GM12875 (cell line): ENCODE results near the gene EXOC6B.

Experiments used
- H3K4me3 ChIP-seq: one replicate; pipeline ENCODE4 v1.5.1; 2011; ENCODE audit warnings: low read depth, low read length, control low read depth
- TF ChIP-seq, protein P1 (sequence below): IDR thresholded peaks from 2 replicates; pipeline ENCODE4 v1.5.1; 2011; ENCODE audit warnings: low read depth, mild to moderate bottlenecking, control low read depth, inconsistent platforms, low read length, moderate library complexity, borderline replicate concordance; ENCODE audit not compliant: insufficient read depth

Gene EXOC6B

GRCh38 chr2:72841462-72842125 lies 15.8 kb upstream of the EXOC6B start:
- TF ChIP-seq, protein P1, sequence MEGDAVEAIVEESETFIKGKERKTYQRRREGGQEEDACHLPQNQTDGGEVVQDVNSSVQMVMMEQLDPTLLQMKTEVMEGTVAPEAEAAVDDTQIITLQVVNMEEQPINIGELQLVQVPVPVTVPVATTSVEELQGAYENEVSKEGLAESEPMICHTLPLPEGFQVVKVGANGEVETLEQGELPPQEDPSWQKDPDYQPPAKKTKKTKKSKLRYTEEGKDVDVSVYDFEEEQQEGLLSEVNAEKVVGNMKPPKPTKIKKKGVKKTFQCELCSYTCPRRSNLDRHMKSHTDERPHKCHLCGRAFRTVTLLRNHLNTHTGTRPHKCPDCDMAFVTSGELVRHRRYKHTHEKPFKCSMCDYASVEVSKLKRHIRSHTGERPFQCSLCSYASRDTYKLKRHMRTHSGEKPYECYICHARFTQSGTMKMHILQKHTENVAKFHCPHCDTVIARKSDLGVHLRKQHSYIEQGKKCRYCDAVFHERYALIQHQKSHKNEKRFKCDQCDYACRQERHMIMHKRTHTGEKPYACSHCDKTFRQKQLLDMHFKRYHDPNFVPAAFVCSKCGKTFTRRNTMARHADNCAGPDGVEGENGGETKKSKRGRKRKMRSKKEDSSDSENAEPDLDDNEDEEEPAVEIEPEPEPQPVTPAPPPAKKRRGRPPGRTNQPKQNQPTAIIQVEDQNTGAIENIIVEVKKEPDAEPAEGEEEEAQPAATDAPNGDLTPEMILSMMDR = no peak
- no peak overlapping the region for H3K4me3 ChIP-seq

DNA sequence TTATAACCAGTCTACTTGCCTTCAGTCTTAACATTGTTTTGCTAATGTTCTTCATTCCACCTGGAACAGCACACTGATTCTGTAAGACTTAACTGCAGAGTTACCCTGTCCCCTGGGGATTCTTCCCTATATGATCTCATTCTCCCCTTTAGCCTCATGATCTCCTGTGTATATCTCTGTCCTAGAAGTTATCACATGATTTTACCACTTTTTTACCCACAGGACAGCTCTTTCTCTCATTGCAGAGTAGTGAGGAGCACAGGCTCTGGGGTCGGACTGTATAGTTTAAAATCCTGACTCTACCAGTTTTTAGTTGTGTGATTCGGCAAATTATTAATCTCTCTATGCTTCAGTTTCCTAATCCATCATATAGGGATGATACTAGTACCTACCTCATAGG lies 14.2 kb upstream of the EXOC6B start:
- H3K4me3 ChIP-seq = no peak overlapping the region
- TF ChIP-seq, protein P1 = no peak

DNA sequence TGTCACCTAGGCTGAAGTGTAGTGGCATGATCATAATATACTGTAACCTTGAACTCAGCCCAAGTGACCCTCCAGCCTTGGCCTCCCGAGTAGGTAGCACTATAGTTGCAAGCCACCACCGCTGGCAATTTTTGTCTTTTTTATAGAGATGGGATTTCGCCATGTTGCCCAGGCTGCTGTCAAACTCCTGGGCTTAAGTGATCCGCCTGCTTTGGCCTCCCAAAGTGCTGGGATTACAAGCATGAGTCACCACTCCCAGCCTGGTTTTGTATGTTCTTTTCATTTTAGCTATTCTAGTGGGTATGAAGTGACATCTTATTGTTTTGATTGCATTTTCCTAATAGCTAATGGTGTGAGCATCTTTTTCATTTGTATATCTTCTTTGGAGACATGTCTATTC lies 11.3 kb upstream of the EXOC6B start:
- TF ChIP-seq, protein P1 = no peak
- no peak overlapping the region for H3K4me3 ChIP-seq

- TF ChIP-seq, protein P1 = no peak
- no peak overlapping the region for H3K4me3 ChIP-seq
These were observed 9.6 kb upstream of the EXOC6B start for GRCh38 chr2:72835403-72835802.

DNA sequence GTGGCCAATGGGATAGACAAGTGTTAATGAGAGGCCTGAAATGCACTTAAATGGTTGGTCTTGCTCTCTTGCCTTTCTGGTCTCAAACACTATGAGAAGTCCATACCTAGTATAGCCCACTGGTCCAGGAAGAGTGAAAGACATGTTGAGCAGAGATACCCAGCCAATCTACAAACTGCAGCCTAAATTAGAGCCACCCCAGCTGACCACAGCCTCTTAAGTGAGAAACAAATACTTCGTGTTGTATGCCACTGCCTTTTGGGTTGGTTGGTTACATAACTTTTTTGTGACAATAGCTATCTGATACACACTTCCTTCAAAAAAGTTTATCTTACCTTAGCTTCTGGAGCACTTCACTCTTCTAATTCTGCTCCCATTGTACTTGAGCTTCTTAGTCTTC lies 8.8 kb upstream of the EXOC6B start:
- H3K4me3 ChIP-seq = no peak overlapping the region

DNA sequence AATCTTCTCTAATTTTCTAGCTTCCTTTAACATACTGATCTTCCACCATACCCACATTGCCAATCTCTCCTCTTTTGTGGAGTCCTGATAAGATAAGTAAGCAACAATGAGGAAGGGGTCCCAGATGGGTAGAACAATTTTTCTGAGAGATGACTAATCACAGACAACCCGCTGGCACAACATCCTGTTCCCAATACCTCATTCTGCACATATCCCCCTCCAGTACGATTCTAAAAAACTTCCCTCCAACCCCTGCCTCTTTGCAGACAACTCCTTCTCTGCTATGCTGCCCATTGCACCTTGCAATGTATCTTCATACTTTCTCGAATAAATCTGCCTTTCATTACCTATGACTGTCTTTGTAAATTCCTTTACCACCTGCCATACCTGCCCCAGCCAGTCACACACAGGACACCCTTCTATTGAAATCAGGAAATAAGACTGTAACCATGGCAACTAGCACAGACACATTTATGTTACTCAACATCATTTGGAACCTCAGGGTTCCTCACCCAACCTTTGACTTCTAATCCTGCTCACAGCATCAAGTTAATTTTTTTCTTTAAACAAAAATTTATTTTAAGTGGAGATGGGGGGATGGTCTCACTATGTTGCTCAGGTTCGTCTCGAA lies 7.4 kb upstream of the EXOC6B start:
- TF ChIP-seq, protein P1 = no peak

More for the DNA sequence above, 8.8 kb upstream of the EXOC6B start:
- TF ChIP-seq, protein P1 = no peak

GRCh38 chr2:72830273-72830672 lies 4.4 kb upstream of the EXOC6B start:
- H3K4me3 ChIP-seq = no peak overlapping the region
- TF ChIP-seq, protein P1 = no peak

More for the DNA sequence above, 7.4 kb upstream of the EXOC6B start:
- no peak overlapping the region for H3K4me3 ChIP-seq
